Stimulated activated CD4-positive, alpha-beta T cell treated with anti-CD3 and anti-CD28 coated beads, Interleukin-4, amount 100 ng/mL, for 24 hours (primary cell): ENCODE data around the gene MVP.

Source experiments
- DNase-seq: peaks from one replicate; pipeline ENCODE4 v3.0.0-alpha.2; 2020

MVP gene

GRCh38 chr16:29804455-29805231, 15.6 kb upstream of the MVP start:
- DNase-seq = no peak

GRCh38 chr16:29805232-29806098, 14.8 kb upstream of the MVP start:
- peak; percentile 98 for DNase-seq

- DNase-seq = no peak
These were observed 14.1 kb upstream of the MVP start, which contains the start of gene MAZ for GRCh38 chr16:29806099-29806579. MAZ (plus strand) TSS chr16:29806529; CDS start chr16:29806702, 173 bp downstream.

GRCh38 chr16:29806641-29807425, 13.4 kb upstream of the MVP start:
- DNase-seq = peak; percentile 69

- DNase-seq = peak; percentile 87
These were observed 12.6 kb upstream of the MVP start for GRCh38 chr16:29807426-29808218.

- DNase-seq = peak; percentile 43
These were observed 11.9 kb upstream of the MVP start for GRCh38 chr16:29808219-29808900.

GRCh38 chr16:29809031-29809747, 11.1 kb upstream of the MVP start:
- DNase-seq = peak; percentile 9

- peak; percentile 30 for DNase-seq
These were observed 10.2 kb upstream of the MVP start for GRCh38 chr16:29809850-29810698.

- no peak for DNase-seq
These were observed 9.5 kb upstream of the MVP start for GRCh38 chr16:29810699-29811169.

GRCh38 chr16:29811170-29811895, 8.9 kb upstream of the MVP start:
- peak; percentile 77 for DNase-seq

- peak; percentile 47 for DNase-seq
These were observed 8.2 kb upstream of the MVP start, which contains the start of gene PRRT2 for GRCh38 chr16:29811896-29812665. PRRT2 (plus strand) TSS chr16:29812193; CDS start chr16:29813055, 862 bp downstream.

- no peak for DNase-seq
These were observed 7.3 kb upstream of the MVP start for GRCh38 chr16:29812754-29813643.

GRCh38 chr16:29813644-29814562, 6.4 kb upstream of the MVP start:
- no peak for DNase-seq

GRCh38 chr16:29814592-29814991, 5.7 kb upstream of the MVP start:
- no peak for DNase-seq

GRCh38 chr16:29815032-29815721, 5.1 kb upstream of the MVP start:
- peak; percentile 14 for DNase-seq
